Forelimb muscle (tissue), 1 donor: ENCODE results near the gene KLHL36. TPM values are rescaled to one million over a fixed set of nuclear protein-coding genes. Genes with fewer than 3 reads are reported as not detected.
"Not testable (repeated sequence)": the region's sequence is repeated elsewhere in the genome, so short reads cannot be mapped to it uniquely, and the experiment has no call there.

Source experiments
- DNase-seq: peaks from one replicate; pipeline ENCODE4 v3.0.0-alpha.2; 2013; ENCODE audit warnings: low read depth
- polyA plus RNA-seq: library from polyadenylated mRNA; unstranded; fragments of 120-200 nt; gene quantifications from one replicate; pipeline ENCODE4 v1.2.1, GENCODE V29; 2013; ENCODE audit not compliant: insufficient read length

Gene KLHL36
- polyA plus RNA-seq, 1 donor, result 12.1 TPM

DNA sequence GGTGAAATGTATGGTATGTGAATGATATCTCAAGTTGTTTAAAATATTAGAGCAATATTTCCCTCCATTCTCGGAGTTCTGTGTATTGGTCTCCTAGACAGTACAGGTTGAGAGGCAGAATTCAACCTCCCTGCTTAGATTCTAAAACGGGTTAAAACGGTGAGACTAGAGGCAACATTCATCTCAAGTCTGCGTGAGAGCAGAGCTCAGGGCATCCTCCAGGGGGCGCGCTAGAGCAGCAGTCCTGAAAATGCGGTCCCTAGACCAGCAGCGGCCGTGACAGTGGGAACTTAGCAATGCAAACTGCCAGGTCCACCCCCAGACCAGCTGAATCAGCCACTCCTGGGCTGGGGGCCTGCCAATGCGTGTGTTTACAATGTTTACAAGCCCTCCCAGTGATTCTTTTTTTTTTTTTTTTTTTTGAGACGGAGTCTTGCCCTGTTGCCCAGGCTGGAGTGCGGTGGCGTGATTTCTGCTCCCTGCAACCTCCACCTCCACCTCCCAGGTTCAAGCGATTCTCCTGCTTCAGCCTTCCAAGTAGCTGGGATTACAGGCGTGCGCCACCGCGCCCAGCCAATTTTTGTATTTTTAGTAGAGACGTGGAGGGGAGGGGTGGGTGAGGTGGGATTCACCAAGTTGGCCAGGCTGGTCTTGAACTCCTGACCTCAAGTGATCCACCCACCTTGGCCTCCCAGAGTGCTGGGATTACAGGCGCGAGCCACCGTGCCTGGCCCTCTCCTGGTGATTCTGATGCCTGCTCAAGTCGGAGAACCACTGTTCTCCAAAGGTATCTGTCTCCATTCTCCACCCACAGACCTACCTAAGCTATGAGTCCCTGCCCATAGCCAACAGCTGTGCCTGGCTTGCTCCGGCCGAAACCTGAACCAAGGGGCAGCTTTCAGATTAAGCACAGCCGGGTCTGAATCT is 24.2 kb downstream of the KLHL36 start:
- no peak for DNase-seq

DNA sequence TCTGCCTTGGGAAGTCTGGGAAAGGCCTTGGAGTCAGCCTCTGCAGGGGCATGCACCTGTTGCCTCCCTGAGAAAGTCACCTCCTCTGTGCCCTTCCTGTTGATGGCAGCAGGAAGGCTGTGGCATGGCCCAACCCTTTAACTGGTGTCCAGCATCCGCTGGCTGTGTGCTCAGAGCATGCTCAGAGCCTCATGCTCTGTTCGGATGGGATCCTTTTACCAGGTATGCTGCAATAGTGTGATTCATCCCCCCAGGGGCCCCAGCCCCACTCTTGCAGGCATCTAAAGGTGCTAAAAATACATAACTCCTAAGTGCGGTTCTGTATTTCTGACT is 24.9 kb downstream of the KLHL36 start:
- no peak for DNase-seq

DNA sequence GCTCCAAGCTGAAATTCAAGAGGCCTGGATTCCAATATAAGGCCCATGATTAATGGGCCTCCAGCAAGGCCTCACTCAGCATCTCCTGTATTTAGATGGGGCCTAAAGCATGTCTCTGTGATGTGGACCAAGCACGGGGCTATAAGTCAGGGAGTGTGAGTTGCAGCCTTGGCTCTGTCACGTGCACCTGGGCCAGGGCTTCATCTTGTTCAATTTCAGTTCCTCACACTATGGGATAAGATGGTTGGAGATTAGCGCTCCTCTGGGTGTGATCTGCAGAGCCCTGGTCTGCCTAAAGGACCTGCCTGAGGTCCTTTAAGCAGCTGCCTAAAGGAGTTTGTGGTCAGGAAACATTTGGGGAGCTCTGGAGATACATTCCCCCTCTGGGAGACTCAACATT is 25.2 kb downstream of the KLHL36 start:
- no peak for DNase-seq

DNA sequence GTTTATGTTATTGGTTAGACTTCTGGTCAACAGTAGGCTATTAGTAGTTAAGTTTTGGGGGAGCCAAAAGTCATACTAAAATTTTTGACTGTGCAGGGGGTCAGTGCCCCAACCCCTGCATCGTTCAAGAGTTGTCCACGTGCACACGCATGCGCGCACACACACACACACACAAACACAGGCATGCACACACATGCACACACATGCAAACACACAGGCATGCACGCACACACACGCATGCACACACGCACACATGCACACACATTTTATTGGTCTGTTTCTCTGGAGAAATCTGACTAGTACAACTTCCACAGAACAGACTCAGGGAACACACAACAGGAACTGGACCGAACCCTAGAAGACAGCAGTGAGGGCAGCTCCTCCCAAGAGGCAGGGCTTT is 27.1 kb downstream of the KLHL36 start:
- no peak for DNase-seq

DNA sequence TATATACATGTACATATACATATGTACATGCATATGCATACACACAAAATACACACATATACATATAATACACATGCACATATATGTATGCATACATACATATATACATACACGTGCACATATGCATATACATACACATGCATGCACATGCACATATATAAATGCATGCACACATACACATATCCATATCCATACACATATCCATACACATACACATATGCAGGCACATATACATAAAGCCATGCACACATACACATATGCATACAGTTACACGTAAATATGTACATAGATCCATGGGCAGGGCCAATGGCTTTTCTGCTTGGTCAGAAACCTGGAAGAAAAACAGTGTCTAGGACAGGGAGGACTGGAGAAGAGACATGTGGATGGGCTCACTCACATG is 27.6 kb downstream of the KLHL36 start:
- DNase-seq, result no peak

DNA sequence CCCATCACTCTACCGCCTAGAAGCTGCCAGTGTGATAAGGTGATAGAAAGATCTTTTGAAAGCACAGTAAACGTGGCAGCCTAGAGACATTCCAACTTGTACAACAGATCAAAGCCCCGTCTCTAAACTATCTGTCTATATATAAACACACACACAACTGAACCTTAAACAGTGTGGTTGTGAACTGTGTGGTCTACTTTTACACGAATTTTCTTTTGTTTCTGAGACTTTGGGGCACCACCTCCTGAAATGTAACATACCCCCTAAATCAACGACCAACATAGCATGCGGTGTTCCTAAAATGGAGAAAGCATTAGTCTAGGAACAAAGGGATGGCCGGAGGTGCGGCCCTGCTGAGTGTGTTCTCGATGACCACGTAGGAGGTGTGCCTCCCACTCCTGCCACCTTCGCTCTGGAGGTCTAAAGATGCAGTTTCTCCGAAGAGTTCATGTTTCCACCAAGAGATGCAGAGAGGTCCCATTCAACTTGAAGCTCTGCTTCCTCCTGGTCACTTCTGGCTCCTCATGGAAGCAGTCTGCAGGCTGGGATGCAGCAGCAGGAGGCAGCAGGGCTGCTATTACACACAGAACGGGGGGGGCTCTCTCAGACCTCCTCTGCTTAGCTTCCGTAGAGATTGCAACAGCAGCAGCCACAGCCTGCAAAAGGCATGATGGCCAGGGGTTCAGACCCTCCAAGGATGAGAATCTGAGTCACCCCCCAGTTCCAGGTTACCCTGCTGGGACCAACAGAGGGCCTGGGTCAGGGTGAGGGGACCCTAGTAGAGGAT is 28.9 kb downstream of the KLHL36 start:
- no peak for DNase-seq

DNA sequence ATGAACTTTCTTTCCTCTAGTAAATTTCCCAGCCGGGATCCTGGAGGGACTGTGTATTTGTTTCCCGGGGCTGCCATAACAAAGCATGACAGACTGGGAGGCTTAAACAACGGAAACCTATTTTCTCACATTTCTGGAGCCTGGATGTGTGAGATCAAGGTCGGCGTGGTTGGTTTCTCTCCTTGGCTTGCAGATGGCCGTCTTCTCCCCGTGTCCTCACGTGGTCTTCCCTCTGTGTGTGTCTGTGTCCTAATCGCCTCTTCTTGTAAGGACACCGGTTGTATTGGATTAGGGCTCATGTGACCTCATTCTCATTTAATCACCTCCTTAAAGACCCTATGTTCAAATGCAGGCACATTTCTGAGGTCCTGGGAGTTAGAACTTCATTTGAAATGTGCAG is 29.5 kb downstream of the KLHL36 start:
- no peak for DNase-seq

DNA sequence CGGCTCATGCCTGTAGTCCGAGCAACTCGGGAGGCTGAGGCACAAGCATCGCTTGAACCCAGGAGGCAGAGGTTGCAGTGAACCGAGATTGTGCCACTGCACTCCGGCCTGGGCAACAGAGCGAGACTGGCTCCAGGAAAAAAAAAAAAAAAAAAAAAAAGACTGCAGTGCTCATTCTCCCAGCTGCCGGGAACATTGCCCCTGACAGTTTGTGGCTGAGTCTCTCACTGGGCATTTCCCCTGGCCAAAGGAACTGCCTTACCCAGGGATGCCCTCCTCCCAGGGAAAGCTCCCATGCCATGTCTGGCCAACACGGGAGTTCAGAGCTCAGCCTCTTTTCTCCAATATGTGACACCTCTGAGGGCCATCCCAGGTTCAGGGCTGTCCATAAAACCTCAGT is 30.2 kb downstream of the KLHL36 start:
- no peak for DNase-seq

DNA sequence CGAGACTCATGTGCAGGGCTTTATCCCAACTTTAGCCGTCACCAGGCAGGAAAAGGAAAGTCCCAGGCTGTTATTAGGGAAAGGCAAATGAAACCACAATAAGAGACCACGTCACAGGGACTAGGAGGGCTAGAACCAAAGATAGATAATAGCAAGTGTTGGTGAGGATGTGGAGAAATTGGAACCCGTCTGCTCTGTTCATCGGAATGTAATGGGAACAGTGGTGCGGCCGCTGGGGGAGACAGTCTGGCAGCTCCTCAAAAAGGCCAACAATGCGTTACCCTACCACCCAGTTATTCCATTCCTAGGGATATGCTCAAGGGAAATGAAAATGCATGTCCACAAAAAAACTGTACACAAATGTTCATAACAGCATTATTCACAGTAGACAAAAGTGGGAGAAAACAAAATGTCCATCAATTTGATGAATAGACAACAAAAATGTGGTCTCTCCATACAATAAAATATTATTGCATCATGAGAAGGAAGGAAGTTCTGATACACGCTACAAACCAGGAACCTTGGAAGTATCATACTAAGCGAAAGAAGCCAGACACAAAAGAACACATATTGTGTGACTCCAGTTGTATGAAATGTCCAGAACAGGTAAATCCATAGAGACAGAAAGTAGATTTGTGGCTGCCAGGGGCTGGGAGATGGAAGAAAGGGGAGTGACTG is 32.0 kb downstream of the KLHL36 start:
- no peak for DNase-seq

DNA sequence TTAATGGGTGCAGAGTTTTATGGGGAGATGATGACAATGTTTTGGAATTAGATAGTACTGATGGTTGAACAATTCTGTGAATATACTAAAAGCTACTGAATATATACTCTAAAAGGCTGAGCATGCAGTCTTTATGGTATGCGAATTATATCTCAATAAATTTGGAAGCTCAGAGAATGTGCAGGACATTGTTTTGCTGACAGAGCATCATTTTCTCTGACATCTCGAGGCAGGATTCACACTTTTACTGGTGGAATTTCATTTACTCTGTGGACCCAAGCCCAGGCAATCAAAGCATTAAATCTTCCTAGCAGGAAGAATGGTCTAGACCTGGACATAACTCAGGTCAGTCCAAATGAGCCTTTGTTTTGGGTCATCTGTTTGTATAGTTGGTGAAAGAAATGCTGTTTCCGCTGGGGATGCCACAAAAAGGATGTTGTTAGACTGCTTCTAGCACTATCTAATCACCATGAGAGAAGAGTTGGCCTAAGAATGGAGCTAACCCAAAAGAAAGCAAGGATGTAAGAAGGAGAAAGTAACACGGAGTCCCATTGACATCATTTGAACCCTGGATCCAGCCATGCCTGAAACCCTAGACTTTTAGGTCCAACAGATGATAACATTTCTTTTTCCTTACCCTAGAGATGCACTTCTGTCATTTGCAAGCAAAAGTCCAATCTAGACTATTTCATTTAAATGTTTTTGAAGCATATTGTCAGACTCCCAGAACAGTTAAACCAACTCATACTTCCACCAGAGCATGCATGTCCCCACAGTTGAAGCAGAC is 32.7 kb downstream of the KLHL36 start:
- no peak for DNase-seq

DNA sequence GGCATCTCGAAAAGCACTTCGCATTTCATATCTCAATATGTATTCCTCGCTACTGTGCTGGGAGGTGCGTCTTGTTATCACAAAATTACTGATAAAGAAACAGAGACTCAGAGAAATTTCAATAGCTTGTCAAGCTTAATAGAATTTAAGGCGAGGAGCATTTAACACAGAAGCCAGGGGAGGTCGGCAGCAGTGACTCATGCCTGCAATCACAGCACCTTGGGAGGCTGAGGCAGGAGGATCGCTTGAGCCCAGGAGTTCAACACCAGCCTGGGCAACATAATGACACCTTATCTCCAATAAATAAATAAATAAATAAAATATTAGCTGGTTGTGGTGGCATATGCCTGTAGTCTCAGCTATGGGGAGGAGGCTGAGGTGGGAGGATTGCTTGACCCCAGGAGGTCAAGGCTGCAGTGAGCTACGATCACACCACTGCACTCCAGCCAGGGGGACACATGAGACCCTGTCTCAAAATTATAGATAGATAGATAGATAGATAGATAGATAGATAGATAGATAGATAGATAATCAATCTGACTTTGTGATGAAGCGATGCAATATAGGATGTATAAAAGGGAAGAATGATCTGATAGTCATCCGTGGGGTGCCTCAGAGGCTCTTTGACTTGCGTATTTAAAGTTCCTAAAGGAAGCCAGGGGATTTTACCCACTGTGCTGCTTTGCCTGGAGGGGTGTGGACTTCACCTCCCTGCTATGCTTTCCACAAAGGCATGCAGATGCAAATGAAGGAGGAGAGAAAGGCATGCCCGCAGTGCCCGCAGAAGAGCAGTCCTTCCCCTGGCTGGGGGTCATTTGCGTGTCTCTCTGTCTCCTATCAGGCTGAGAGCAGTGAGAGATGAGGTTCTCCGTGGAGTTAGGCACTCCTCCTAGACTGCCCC is 35.6 kb downstream of the KLHL36 start:
- DNase-seq, result no peak

DNA sequence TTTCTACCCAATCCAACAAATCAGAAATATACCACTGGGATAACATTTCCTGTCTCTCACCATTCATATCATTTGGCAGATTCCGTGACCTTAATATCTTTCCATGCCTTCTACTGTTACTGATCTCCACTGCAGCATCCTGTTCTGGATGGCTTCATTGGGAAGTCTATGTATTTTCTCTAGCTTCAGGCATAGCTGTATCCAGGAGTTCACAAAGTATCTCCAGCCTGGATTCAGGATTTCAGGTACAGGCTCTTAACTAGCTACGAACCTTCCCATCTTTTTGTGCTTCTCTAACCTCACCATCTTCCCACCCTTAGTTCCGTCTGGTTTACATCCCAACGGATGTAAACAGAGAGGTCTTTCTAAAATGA is 36.3 kb downstream of the KLHL36 start:
- no peak for DNase-seq

DNA sequence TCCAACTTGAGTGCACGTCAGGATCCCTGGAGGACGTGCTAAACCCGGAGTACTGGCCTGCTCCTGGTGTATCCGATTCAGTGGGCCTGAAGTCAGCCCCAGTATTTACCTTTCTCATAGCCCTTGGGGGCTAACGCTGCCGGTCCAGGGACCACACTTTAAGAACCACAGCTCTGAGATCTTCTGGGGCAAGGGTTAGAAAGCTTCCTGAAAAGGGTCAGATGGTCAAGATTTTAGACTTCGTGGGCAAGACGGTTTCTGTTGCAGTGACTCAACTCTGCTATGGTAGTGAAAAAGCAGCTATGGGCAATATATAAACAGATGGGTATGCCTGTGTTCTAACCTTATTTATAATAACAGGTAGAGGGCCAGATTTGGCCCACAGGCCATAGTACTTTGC is 36.9 kb downstream of the KLHL36 start:
- DNase-seq, result no peak

DNA sequence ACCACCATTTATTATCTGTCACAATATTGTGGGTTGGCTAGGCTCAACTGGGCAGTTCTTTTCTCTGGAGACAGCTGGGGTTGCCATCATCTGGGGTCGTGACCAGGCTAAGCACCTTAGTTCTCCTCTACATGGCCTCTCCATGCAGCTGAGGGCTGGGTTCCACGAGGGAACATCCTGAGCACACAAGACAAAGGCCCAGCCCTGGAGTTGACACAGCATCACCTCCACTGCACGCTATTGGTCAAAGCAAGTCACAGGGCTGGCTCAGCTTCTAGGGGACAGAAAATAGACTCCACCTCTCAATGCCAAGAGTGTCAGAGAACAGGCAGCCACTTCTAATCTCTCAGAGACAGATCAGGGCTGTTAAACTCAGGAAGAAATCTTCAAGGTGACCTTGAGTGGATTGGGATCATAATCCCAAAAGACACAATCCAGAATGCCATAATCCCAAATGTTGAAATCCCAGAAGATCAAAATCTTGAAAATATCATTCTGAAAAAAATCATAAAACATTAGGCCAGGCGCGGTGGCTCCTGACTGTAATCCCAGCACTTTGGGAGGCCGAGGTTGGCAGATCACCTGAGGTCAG is 38.5 kb downstream of the KLHL36 start:
- no peak for DNase-seq

DNA sequence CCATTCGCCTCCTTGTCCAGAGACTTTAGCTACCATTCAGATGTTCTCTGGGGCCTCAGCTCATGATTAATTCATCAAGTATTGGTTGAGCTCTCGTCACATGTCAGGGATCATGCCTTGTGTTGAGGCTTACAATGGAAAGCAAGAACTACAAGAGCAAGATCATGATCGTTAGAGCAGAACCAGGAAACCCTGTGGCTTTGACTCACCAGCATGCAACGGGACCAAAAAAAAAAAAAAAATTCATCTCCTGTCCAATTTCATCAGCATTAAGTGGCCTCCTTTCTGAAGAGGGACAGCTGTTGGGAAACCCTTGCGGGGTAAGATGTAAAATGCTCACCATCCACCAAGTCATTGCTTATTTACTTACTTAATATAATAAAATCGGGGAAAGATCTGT is 39.4 kb downstream of the KLHL36 start:
- DNase-seq, result no peak

DNA sequence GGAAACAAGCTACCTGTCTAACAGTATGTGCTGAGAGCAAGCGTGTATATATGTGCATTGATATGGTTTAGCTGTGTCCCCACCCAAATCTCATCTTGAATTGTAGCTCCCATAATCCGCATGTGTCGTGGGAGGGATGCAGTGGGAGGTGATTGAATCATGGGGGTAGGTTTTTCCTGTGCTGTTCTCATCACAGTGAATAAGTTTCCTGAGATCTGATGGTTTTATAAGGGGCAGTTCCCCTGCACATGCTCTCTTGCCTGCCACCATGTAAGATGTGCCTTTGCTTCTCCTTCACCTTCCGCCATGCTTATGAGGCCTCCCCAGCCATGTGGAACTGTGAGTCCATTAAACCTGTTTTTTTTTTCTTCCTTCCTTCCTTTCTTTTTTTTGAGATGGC is 39.9 kb downstream of the KLHL36 start:
- DNase-seq, result not testable (repeated sequence)

DNA sequence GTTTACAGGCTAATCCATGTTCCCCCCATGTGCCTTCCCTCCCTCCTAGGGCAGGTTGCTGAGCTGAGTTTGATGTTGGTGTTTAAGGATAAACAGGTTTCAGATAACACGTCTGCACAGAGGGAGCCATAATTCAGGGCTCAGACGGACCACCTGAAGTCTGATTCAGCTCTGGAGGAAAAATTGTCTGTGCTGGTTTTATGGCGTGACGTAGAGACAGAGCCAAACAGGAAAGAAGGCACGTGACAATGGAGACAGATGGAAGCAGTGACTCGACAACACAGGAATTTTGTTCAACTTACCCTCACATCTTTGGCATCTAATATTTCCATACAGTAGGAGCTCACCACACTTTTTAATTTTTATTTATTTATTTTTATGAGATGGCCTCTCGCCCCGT is 40.8 kb downstream of the KLHL36 start:
- no peak for DNase-seq

DNA sequence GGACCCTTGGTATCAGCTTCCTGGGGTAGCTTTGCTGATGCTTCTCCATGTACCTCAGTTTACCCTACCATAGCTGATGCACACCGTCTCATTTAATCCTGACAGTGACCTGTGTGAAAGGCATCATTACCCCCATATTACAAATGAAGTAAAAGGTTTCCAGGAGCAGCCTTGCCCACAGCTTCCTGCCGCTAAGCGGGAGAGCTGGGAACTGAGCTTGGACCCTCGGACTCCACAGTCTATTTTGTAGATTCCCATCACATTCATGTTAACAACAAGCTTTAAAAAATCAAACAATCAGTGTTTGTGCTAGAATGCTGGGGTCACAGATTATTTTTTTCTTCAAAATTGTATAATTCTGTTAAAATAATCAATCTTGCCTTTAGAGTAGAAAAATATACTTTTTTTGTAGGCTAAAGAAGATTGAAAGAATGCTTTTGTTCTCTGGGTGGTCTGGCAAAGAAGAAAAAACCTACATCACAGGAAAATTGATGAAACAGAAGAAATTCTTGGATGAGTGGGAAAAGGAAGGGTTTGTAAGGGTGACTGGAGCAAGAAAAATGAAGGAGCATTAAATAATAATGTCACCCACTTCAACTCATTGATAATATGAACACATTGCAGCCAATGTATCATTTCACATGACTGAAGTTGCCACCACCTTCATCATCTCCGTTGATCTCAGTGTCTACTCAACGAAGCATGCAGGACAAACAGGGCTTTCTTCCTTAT is 41.9 kb downstream of the KLHL36 start:
- DNase-seq, result no peak

DNA sequence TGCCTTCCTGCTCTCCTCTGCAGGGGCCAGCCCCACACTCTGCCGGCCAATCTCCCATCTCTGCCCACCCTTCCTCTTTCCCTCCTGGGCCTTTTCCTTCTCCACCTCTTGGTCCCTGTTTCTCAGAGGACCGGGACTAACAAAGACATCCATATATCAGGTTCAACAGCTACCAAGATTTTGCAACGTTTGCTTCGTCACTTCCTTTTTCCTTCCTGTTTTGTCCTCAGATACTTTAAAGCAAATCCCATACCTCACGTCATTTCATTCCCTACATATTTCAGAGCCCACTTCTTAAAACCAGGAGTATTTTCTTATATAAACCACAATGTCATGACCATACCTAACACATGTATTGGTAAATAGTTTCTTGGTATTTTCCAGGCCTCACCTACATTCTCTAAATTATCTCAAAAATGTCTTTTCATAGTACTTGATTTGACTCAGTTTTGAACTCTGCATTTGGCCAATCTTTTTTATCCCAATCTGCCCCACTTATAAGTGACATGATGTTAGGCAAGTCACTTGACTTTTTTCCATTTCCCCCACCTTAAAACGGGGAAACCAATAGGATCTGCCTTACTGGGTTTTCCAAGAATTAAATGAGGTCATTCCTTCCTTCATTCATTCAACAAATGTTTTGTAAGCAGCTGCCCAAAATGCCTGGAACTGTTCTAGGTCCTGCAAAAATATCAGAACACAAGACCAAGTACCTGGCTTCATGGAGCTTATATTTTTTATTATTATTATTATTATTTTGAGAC is 44.3 kb downstream of the KLHL36 start:
- no peak for DNase-seq
